ENCODE results near the gene SOCS7.
A peak's percentile ranks its signal among the peaks of the same experiment; 100 is the strongest.

SOCS7 gene

DNA sequence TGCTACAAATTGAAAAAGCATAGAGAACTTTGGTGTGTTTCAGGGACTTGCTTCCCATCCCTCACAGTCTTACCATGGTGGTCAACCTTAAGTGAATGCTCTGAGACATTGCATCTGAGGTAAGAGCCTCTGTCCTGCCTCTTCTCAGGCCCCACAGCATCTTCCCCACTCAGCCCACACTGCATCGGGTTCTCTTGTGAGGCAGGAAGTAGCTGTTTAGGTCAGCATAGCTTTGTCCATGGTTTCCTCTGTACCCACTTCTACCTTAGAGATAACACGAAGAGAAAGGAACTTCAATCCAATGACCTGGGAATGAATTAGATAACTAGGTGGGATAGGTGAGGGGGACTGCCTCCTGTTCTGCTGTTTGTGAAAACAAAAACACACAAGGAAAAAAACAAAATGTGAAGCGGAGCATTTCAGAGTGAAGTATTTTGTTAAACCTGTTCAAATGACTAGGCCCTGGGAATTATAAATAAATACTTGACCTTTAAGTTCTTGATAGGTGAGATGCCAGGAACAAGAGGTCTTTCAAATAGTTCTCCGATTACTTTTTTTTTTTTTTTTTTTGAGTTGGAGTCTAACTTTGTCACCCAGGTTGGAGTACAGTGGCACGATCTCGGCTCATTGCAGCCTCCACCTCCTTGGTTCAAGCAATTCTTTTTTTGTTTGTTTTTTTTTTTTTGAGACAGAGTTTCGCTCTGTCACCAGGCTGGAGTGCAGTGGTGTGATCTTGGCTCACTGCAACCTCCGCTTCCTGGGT lies 17.7 kb downstream of the SOCS7 start:
- Mint-ChIP-seq H3K9me3 (ENCODE audit: low read depth) (no peaks in the 10 kb centered on the region), H3K27me3 (no peaks in the 10 kb centered on the region), H3K4me3 (no peak overlapping the region), H3K27ac (no peak overlapping the region), H3K4me1 (ENCODE audit: low read depth) (no peaks in the 10 kb centered on the region), H3K36me3 (peaks cover 23% of the 10 kb centered on the region)

- H3K27me3 Mint-ChIP-seq, result no peaks in the 10 kb centered on the region
Measured at GRCh38 chr17:38379448-38379847, 27.8 kb downstream of the SOCS7 start.

DNA sequence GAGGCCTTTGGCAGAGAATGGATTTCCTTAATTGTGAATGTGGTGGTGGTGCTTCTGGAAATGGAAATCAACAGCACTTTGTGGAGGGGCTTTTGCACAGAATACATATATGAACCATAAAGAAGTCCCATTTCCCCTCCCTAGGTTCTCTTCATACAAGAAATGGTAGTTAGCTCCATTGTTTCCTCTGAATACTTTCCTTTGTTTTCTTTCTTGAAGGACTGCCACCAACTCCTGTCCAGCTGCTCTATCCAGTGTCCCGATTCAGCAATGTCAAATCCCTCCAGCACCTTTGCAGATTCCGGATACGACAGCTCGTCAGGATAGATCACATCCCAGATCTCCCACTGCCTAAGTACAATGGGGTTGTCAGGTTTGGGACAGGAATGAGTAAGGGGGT lies 43.4 kb downstream of the SOCS7 start:
- Mint-ChIP-seq H3K9me3 (ENCODE audit: low read depth) (no peaks in the 10 kb centered on the region), H3K4me3 (no peak overlapping the region), H3K4me1 (ENCODE audit: low read depth) (no peaks in the 10 kb centered on the region), H3K27ac (no peak overlapping the region), H3K27me3 (no peaks in the 10 kb centered on the region), H3K36me3 (peaks cover 13% of the 10 kb centered on the region)

More at GRCh38 chr17:38379448-38379847, 27.8 kb downstream of the SOCS7 start:
- Mint-ChIP-seq H3K4me3 (no peak overlapping the region), H3K36me3 (peaks cover 10% of the 10 kb centered on the region), H3K9me3 (ENCODE audit: low read depth) (no peaks in the 10 kb centered on the region), H3K4me1 (ENCODE audit: low read depth) (no peaks in the 10 kb centered on the region), H3K27ac (no peak overlapping the region)

DNA sequence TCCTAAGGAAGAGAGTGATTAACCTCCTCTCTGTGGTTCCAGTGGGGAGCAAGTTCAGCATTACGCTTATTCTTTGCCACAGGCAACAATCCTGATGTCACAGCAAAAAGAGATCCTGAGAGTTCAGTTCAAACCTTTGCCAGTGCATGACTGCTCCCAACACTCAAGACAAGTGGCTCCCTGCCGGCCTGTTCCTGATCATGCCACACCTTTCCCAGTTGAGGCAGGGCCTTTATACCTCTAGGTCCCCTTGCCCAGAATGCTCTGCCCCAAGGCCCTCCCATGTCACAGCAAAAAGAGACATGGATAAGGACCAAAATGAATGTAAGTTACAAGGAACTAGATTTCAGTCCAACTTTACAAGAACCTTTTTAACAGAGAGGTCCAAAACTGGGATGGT lies 45.6 kb downstream of the SOCS7 start:
- no peaks in the 10 kb centered on the region for H3K9me3 Mint-ChIP-seq (ENCODE audit: low read depth)
- no peaks in the 10 kb centered on the region for H3K4me1 Mint-ChIP-seq (ENCODE audit: low read depth)
- H3K36me3 Mint-ChIP-seq, result peaks cover 13% of the 10 kb centered on the region
- no peak overlapping the region for H3K27ac Mint-ChIP-seq
- no peaks in the 10 kb centered on the region for H3K27me3 Mint-ChIP-seq
- no peak overlapping the region for H3K4me3 Mint-ChIP-seq

DNA sequence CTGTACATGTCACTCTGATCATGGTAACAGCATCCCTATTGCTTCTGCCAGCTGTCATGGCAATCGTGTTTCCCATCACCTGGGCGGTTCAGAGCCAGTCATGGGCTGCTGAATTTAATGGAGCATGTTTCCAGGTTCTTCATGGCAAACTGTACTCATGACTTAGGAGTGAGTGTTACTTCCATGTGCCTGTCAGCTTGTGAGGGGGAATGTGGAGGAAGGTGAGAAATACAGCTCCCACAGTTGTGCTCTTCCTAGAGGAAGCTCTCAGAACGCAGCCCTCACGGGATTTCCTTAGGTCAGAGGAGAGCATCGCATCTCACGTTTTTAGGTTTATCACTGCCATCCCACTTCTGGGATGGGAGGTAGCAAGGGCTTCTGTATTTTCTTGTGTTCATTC lies 48.6 kb downstream of the SOCS7 start:
- Mint-ChIP-seq H3K4me1 (ENCODE audit: low read depth) (no peaks in the 10 kb centered on the region), H3K9me3 (ENCODE audit: low read depth) (no peaks in the 10 kb centered on the region), H3K27me3 (no peaks in the 10 kb centered on the region), H3K36me3 (peaks cover 12% of the 10 kb centered on the region), H3K27ac (no peak overlapping the region), H3K4me3 (no peak overlapping the region)

DNA sequence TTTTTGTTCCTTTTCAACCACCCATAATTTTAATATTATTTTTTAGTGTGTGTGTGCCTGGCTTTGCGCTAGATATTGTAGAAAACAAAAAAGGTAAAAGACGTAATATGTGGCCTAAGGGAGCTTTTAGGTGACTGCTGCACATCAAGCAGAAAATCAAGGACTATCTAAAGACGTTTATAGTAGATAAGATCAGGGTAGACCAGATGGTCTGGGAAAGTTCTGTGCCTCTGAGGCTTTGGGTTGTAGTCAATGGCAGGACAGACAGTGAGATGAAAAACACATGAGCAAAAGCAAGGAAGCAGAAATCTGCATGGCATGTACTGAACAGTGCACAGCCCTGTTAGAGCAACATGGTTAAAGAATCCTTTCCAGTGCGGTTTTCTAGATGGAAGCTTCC lies 49.8 kb downstream of the SOCS7 start:
- H3K4me3 Mint-ChIP-seq, result no peak overlapping the region
- peaks cover 5% of the 10 kb centered on the region for H3K36me3 Mint-ChIP-seq
- H3K9me3 Mint-ChIP-seq (ENCODE audit: low read depth), result no peaks in the 10 kb centered on the region
- H3K27ac Mint-ChIP-seq, result no peak overlapping the region
- no peaks in the 10 kb centered on the region for H3K4me1 Mint-ChIP-seq (ENCODE audit: low read depth)
- H3K27me3 Mint-ChIP-seq, result no peaks in the 10 kb centered on the region

DNA sequence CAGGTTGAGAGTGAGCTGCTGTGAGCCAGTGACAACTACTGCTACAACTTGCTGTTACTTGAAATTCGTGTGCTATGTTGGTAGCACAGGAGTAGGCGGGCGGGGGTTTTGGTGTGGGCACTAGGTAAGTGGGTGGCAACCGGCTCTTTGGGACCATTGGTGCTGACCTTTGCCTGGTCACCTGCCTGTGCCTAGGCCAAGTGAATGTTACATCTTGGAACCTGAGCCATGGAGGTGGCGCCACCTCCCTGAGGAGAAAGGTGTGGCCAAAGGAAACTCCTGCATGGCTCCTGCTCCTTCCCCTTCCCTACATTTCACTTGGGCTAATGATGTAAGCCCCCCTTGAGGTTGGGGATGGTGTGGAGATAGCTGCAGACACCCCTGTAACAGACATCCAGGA lies 51.3 kb downstream of the SOCS7 start:
- Mint-ChIP-seq H3K4me3 (no peak overlapping the region), H3K36me3 (no peaks in the 10 kb centered on the region), H3K4me1 (ENCODE audit: low read depth) (no peaks in the 10 kb centered on the region), H3K9me3 (ENCODE audit: low read depth) (no peaks in the 10 kb centered on the region), H3K27me3 (no peaks in the 10 kb centered on the region), H3K27ac (no peak overlapping the region)

- no peak overlapping the region for H3K27ac Mint-ChIP-seq
- H3K27me3 Mint-ChIP-seq, result no peaks in the 10 kb centered on the region
- H3K4me1 Mint-ChIP-seq (ENCODE audit: low read depth), result no peaks in the 10 kb centered on the region
- no peak overlapping the region for H3K4me3 Mint-ChIP-seq
- no peaks in the 10 kb centered on the region for H3K36me3 Mint-ChIP-seq
- no peaks in the 10 kb centered on the region for H3K9me3 Mint-ChIP-seq (ENCODE audit: low read depth)
Measured at GRCh38 chr17:38403491-38403890, 51.8 kb downstream of the SOCS7 start.

GRCh38 chr17:38404174-38404943 lies 52.7 kb downstream of the SOCS7 start:
- no peak overlapping the region for H3K4me3 Mint-ChIP-seq
- H3K36me3 Mint-ChIP-seq, result no peaks in the 10 kb centered on the region
- H3K27me3 Mint-ChIP-seq, result no peaks in the 10 kb centered on the region
- H3K4me1 Mint-ChIP-seq (ENCODE audit: low read depth), result no peaks in the 10 kb centered on the region
- no peaks in the 10 kb centered on the region for H3K9me3 Mint-ChIP-seq (ENCODE audit: low read depth)
- no peak overlapping the region for H3K27ac Mint-ChIP-seq

DNA sequence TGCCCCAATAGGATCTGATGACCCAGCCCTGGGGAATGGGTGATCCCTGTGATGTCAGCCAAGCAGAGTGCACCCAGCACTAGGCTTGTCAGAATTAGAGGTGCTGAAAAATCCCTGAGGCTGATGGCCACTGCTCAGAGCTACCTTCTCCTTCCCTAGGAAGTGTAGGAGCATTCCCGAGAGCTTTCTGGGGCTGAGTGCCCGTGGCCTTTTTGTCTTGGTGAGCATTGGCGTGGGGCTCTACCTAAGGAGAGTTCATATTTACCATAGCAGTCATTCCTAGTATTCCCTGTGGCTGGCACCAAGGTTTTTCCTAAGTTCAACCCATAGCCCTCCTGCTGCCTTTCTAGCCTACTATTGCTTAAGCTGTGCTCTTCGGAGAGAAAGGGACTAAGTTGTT lies 54.0 kb downstream of the SOCS7 start:
- no peaks in the 10 kb centered on the region for H3K27me3 Mint-ChIP-seq
- H3K36me3 Mint-ChIP-seq, result no peaks in the 10 kb centered on the region
- no peak overlapping the region for H3K4me3 Mint-ChIP-seq
- H3K27ac Mint-ChIP-seq, result no peak overlapping the region
- no peaks in the 10 kb centered on the region for H3K4me1 Mint-ChIP-seq (ENCODE audit: low read depth)
- H3K9me3 Mint-ChIP-seq (ENCODE audit: low read depth), result no peaks in the 10 kb centered on the region

GRCh38 chr17:38410201-38410600 lies 58.6 kb downstream of the SOCS7 start:
- Mint-ChIP-seq H3K36me3 (no peaks in the 10 kb centered on the region), H3K4me1 (ENCODE audit: low read depth) (peaks cover 3% of the 10 kb centered on the region), H3K27ac (no peak overlapping the region), H3K27me3 (no peaks in the 10 kb centered on the region), H3K9me3 (ENCODE audit: low read depth) (no peaks in the 10 kb centered on the region), H3K4me3 (no peak overlapping the region)

DNA sequence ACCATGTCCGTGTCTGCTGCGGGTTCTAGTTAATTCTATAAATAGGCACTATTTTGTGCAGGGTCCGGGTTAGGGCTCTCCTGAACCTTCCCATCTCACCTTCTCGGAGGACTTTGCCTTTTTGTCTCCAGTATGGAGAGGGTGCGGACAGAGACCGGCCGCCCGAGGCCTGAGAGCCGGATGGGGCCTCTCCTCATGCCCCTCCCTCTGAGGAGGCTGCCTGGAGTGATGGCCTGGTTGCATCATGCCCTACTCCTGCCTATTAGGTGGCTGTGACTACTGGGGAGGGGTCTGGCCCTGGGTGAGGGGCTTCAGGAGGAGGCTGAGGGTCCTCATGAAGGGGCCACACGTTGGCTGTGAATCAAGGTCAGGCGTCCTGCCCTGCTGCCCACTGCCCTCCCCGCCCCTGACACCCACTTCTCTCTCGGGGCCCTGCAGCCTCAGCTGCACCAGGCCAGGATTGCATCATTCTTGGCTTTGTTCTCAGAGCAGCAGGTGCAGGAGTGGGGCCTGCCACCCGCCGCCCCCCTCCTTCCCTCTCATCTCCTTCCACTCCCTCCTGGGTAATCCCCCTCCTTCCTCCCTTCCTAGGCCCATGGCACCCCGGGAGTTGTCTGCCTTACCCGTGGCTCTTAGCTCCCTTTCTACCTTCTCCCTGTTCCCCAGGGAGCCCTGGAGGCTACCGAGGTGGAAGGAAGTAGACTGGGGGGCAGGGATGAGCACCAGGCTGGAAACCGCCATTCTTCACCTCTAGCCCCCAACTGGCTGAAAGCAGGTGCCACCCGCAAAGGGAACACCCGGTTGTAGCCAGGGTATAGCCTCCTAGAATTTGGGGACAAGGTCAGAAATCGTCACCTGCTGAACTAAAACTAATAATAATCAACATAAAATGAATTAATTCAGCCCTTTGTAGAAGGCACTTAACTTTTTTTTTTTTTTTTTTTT lies 63.9 kb downstream of the SOCS7 start:
- Mint-ChIP-seq H3K27ac (no peak overlapping the region), H3K27me3 (peaks cover 11% of the 10 kb centered on the region), H3K9me3 (ENCODE audit: low read depth) (no peaks in the 10 kb centered on the region), H3K36me3 (no peaks in the 10 kb centered on the region), H3K4me1 (ENCODE audit: low read depth) (peaks cover 10% of the 10 kb centered on the region), H3K4me3 (no peak overlapping the region)

DNA sequence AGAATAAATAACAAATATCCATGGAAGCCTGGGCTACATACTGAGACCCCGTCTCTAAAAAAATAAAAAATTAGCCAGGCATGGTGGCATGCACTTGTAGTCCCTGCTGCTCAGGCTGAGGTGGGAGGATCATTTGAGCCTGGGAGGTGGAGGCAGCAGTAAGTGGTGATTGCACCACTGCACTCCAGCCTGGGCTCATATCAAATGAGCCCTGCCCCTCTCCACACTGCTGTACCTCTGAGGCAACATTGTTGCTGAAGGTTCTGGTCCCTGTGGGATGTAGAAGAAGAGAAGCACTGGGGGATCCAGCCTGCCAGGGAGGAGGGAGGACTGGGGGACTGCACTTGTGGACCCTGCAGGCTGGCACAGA lies 65.2 kb downstream of the SOCS7 start:
- H3K9me3 Mint-ChIP-seq (ENCODE audit: low read depth), result no peaks in the 10 kb centered on the region
- no peaks in the 10 kb centered on the region for H3K36me3 Mint-ChIP-seq
- H3K4me1 Mint-ChIP-seq (ENCODE audit: low read depth), result peaks cover 10% of the 10 kb centered on the region
- H3K27ac Mint-ChIP-seq, result no peak overlapping the region
- H3K27me3 Mint-ChIP-seq, result peaks cover 11% of the 10 kb centered on the region
- no peak overlapping the region for H3K4me3 Mint-ChIP-seq

DNA sequence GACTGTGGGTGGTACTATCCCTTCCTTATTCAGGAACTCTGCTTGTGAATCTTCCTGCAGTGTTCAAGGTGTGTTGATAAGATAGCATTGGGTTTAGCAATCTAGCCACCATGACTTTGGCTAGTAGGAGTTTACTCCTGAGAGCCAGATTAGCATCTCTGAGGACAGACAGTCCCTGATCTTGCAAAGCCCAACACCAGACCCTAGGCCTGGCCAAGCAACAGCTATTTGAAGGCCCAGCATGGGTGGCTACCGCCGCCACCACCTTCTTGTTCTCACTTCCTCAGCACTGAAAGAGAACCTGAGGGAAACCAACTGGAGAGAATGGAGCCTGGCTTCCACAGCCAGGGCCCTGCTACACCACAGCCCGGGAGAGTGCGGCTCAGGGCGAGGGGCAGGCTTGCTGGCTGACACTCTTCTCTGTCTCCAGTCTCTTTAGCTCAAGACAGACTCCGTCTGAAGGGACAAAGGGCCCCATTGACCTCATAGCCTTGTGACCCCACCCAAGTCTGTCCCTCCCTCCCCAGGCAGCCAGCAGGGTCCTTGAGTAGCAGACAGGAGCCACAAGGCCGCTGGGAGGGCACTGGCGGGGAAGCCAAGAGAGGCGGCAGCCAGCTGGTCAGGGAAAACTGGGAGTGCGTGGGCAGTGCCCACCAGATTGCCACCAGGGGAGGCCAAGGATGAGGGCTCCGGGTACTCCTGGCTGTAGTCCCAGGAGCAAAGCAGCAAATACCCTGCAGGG lies 65.7 kb downstream of the SOCS7 start:
- no peak overlapping the region for H3K4me3 Mint-ChIP-seq

More for the DNA sequence above, 65.7 kb downstream of the SOCS7 start:
- Mint-ChIP-seq H3K9me3 (ENCODE audit: low read depth) (no peaks in the 10 kb centered on the region), H3K27me3 (peaks cover 15% of the 10 kb centered on the region), H3K36me3 (no peaks in the 10 kb centered on the region), H3K4me1 (ENCODE audit: low read depth) (peaks cover 10% of the 10 kb centered on the region), H3K27ac (peak overlapping the region; percentile 10)

All from activated naive CD8-positive, alpha-beta T cell (primary cell).